Calu3 (cell line): ENCODE measurements around the gene ATP1A4. TPM values are rescaled to one million over a fixed set of nuclear protein-coding genes. Genes with fewer than 3 reads are reported as not detected.

Source experiments
- BruUV-seq: library from RNA; stranded (reverse); fragments of 400-500 nt; replicated peaks from 2 replicates; lab custom pipeline; 2021; lab: Mats Ljungman, UMichigan
- CTCF ChIA-PET: fragments of 300-600 bp; sonication (Branson Sonifier 250); formaldehyde crosslinking; loops from one replicate; lab custom pipeline; 2022; ENCODE audit warnings: antibody characterized with exemption; lab: Charles Lee
- DNase-seq: peaks from one replicate; pipeline ENCODE4 v3.0.0; 2022
- H3K27ac Mint-ChIP-seq: one replicate; pipeline ENCODE4 v1.8.0; 2022; ENCODE audit warnings: mixed read lengths; ENCODE audit not compliant: unreplicated experiment
- H3K27me3 Mint-ChIP-seq: one replicate; pipeline ENCODE4 v1.8.0; 2022; ENCODE audit warnings: mixed read lengths; ENCODE audit not compliant: unreplicated experiment
- H3K36me3 Mint-ChIP-seq: one replicate; pipeline ENCODE4 v1.8.0; 2022; ENCODE audit warnings: mild to moderate bottlenecking, moderate library complexity, mixed read lengths; ENCODE audit not compliant: insufficient read depth, unreplicated experiment
- H3K4me1 Mint-ChIP-seq: one replicate; pipeline ENCODE4 v1.8.0; 2022; ENCODE audit warnings: mild to moderate bottlenecking, low read depth, mixed read lengths; ENCODE audit not compliant: unreplicated experiment
- H3K4me3 Mint-ChIP-seq: one replicate; pipeline ENCODE4 v1.8.0; 2022; ENCODE audit warnings: mild to moderate bottlenecking, low read depth, moderate library complexity, mixed read lengths; ENCODE audit not compliant: unreplicated experiment
- H3K9me3 Mint-ChIP-seq: one replicate; pipeline ENCODE4 v1.8.0; 2022; ENCODE audit warnings: low read depth, mixed read lengths; ENCODE audit not compliant: unreplicated experiment
- CTCF ChIP-seq: fragments of 200-600 bp; IDR thresholded peaks from one replicate; pipeline ENCODE4 v1.8.0; 2022; ENCODE audit warnings: antibody characterized with exemption; ENCODE audit not compliant: unreplicated experiment
- intact Hi-C: fragments of 100-400 bp; cut with micrococcal nuclease; formaldehyde crosslinking; loops from one replicate; pipeline ENCODE4 v1.10.0; 2022; ENCODE audit not compliant: unreplicated experiment
- total RNA-seq: library from RNA; stranded (reverse); gene quantifications from 2 replicates; pipeline ENCODE4 v1.2.3, GENCODE V29; 2022

ATP1A4 gene
- total RNA-seq, 1 experiment from 2014 or later = not detected

- Mint-ChIP-seq H3K4me3 (no peak overlapping the region), H3K27me3 (peaks cover 45% of the 10 kb centered on the region), H3K27ac (no peak overlapping the region), H3K36me3 (no peaks in the 10 kb centered on the region), H3K9me3 (no peaks in the 10 kb centered on the region), H3K4me1 (no peaks in the 10 kb centered on the region)
- no peak for DNase-seq
- intact Hi-C loops = no loop called here
- CTCF ChIA-PET = no interaction called here
- BruUV-seq = no TSS peak
- no peak for TF ChIP-seq CTCF
Measured at GRCh38 chr1:160154790-160155189, 3.4 kb downstream of the ATP1A4 start.

- BruUV-seq = no TSS peak
Measured at GRCh38 chr1:160156361-160156760, 5.0 kb downstream of the ATP1A4 start.

GRCh38 chr1:160157174-160157573, 5.8 kb downstream of the ATP1A4 start:
- Mint-ChIP-seq H3K4me3 (no peak overlapping the region), H3K4me1 (no peaks in the 10 kb centered on the region), H3K9me3 (no peaks in the 10 kb centered on the region), H3K27me3 (peaks cover 48% of the 10 kb centered on the region), H3K27ac (no peak overlapping the region), H3K36me3 (no peaks in the 10 kb centered on the region)
- no peak for TF ChIP-seq CTCF
- CTCF ChIA-PET = no interaction called here
- no peak for DNase-seq
- BruUV-seq = no TSS peak
- intact Hi-C loops = no loop called here

More at GRCh38 chr1:160156361-160156760, 5.0 kb downstream of the ATP1A4 start:
- no peak for DNase-seq
- Mint-ChIP-seq H3K4me1 (no peaks in the 10 kb centered on the region), H3K36me3 (no peaks in the 10 kb centered on the region), H3K9me3 (no peaks in the 10 kb centered on the region), H3K4me3 (no peak overlapping the region), H3K27me3 (peaks cover 44% of the 10 kb centered on the region), H3K27ac (no peak overlapping the region)
- intact Hi-C loops = no loop called here
- CTCF ChIA-PET = interaction anchor here (0.6 kb wide), 1 partner anchor 12 kb away, joined by 4 read pairs; no protein-coding TSS in a partner anchor
- TF ChIP-seq CTCF = no peak

- no peak for TF ChIP-seq CTCF
- H3K36me3 Mint-ChIP-seq = no peaks in the 10 kb centered on the region
- peaks cover 54% of the 10 kb centered on the region for H3K27me3 Mint-ChIP-seq
- BruUV-seq = no TSS peak
- H3K4me3 Mint-ChIP-seq = no peak overlapping the region
- DNase-seq = no peak
- CTCF ChIA-PET = no interaction called here
- H3K9me3 Mint-ChIP-seq = no peaks in the 10 kb centered on the region
- no peak overlapping the region for H3K27ac Mint-ChIP-seq
- no peaks in the 10 kb centered on the region for H3K4me1 Mint-ChIP-seq
- intact Hi-C loops = no loop called here
Measured at GRCh38 chr1:160158031-160158430, 6.6 kb downstream of the ATP1A4 start.
